MM.1S (cell line): Measurements from ENCODE around the gene MINAR2.

Experiments
- CTCF ChIP-seq: fragments of 300-600 bp; sonication (generic); IDR thresholded peaks from 2 replicates; pipeline ENCODE4 v1.5.1; 2016; ENCODE audit warnings: antibody characterized with exemption, low read length, mixed read lengths
- EZH2 ChIP-seq: fragments of 300-600 bp; sonication (generic); optimal IDR thresholded peaks from 2 replicates; pipeline ENCODE3; 2017; ENCODE audit warnings: low read depth, mild to moderate bottlenecking, antibody characterized with exemption, low read length, mixed read lengths
- EZH2phosphoT487 ChIP-seq: fragments of 300-600 bp; sonication (generic); IDR thresholded peaks from 2 replicates; pipeline ENCODE4 v1.6.1; 2018; ENCODE audit warnings: antibody characterized with exemption, low read length

- TF ChIP-seq CTCF (no peak), EZH2 (no peak), EZH2phosphoT487 (no peak)
Measured at GRCh38 chr5:129743541-129744187, 4.2 kb upstream of the MINAR2 start.
